Measurements from ENCODE around the gene DCLK3. TPM values are rescaled to one million over a fixed set of nuclear protein-coding genes. Genes with fewer than 3 reads are reported as not detected.

Gene DCLK3
- total and polyA plus RNA-seq, 2 of the 4 experiments (the other 2 are of a cell fraction): not detected

GRCh38 chr3:36776436-36776835 is 12.1 kb upstream of the DCLK3 start:
- Histone ChIP-seq H3K79me1 (ENCODE audit: low read depth in 1 of 2, low read length in 2 of 2) (no peaks in the 10 kb centered on the region), H3K36me3 (ENCODE audit: control insufficient read depth, insufficient read depth, low read length) (no peaks in the 10 kb centered on the region), H3K9ac (ENCODE audit: low read depth, low read length) (no peak overlapping the region), H3K4me1 (ENCODE audit: control insufficient read depth, insufficient read depth, low read length) (no peaks in the 10 kb centered on the region), H3K27ac (ENCODE audit: insufficient read depth, low read length) (no peak overlapping the region), H3K4me3 (ENCODE audit: insufficient read depth, low read depth, low read length) (no peak overlapping the region), H3K23ac (ENCODE audit: low read depth, low read length) (no peak overlapping the region), H4K91ac (ENCODE audit: insufficient read depth, low read depth, low read length) (no peak overlapping the region), H3K9me1 (ENCODE audit: insufficient read depth, low read length) (no peaks in the 10 kb centered on the region), H2BK20ac (ENCODE audit: low read depth, low read length) (no peak overlapping the region), H3K4ac (ENCODE audit: low read depth, low read length) (no peak overlapping the region), H2AK9ac (replicated peaks; ENCODE audit: low read depth, low read length, poor library complexity) (no peak overlapping the region), H4K8ac (ENCODE audit: low read depth in 2 of 2, low read length in 2 of 2) (no peak overlapping the region), H3K4me2 (ENCODE audit: low read depth, low read length) (no peak overlapping the region), H4K20me1 (ENCODE audit: insufficient read depth, low read length) (no peaks in the 10 kb centered on the region), H2BK5ac (ENCODE audit: low read depth, low read length, poor library complexity, severe bottlenecking) (no peak overlapping the region), H2BK15ac (ENCODE audit: low read depth, low read length) (no peak overlapping the region), H3K9me3 (ENCODE audit: control insufficient read depth, insufficient read depth, low read length) (no peaks in the 10 kb centered on the region), H2AFZ (replicated peaks; ENCODE audit: low read length, poor library complexity) (no peak overlapping the region), H2AK5ac (ENCODE audit: low read depth, low read length) (no peak overlapping the region), H3K14ac (replicated peaks; ENCODE audit: low read depth, low read length) (no peak overlapping the region), H4K5ac (ENCODE audit: low read depth, low read length) (no peak overlapping the region), H3K18ac (ENCODE audit: low read depth, low read length) (no peak overlapping the region), H2BK120ac (ENCODE audit: low read depth, low read length) (no peak overlapping the region), H3K27me3 (ENCODE audit: control insufficient read depth, insufficient read depth, low read length) (peaks cover 4% of the 10 kb centered on the region), H3K56ac (ENCODE audit: extremely low read depth, insufficient read depth, low read length) (no peak overlapping the region)
- in situ Hi-C loops (cut with MboI; ENCODE audit: low sequenced_read_pairs): no loop called here
- ChIA-PET CTCF (no interaction called here), POLR2A (ENCODE audit: unreplicated experiment) (no interaction called here)
- ATAC-seq (ENCODE audit: low read depth) (no peak), DNase-seq (no peak)
- dilution Hi-C loops (cut with HindIII; ENCODE audit: low sequenced_read_pairs, unreplicated experiment): no loop called here
- WGBS, 2 experiments (ENCODE audit: extremely low coverage in 2 of 2, insufficient read length in 1 of 2): no CpG with 5 or more reads among the region's 2 CpGs
- BruUV-seq (replicated peaks): no TSS peak
- TF ChIP-seq CEBPB (IDR thresholded peaks at IDR 0.05; ENCODE audit: low read depth, low read length): no peak
- no peak for TF ChIP-seq POLR2A (IDR thresholded peaks at IDR 0.05; ENCODE audit: low read depth, low read length)
- TF ChIP-seq RAD21 (IDR thresholded peaks at IDR 0.05; ENCODE audit: low read length): no peak
- TF ChIP-seq ELK1 (IDR thresholded peaks at IDR 0.05; ENCODE audit: borderline replicate concordance, low read depth, low read length): no peak
- no peak for TF ChIP-seq BHLHE40 (IDR thresholded peaks at IDR 0.05; ENCODE audit: low read depth, low read length)
- no peak for TF ChIP-seq FOS (IDR thresholded peaks at IDR 0.05; ENCODE audit: low read depth, low read length)
- no peak for TF ChIP-seq USF2 (IDR thresholded peaks at IDR 0.05; ENCODE audit: low read depth, low read length)
- no peak for TF ChIP-seq CTCF (conservative IDR thresholded peaks at IDR 0.05; ENCODE audit: low read depth, low read length)
- TF ChIP-seq NFE2L2 (IDR thresholded peaks at IDR 0.05; ENCODE audit: low read depth, low read length): no peak
- no peak for TF ChIP-seq MAFK (IDR thresholded peaks at IDR 0.05; ENCODE audit: low read depth, low read length)
- TF ChIP-seq SMC3 (IDR thresholded peaks at IDR 0.05; ENCODE audit: low read depth, low read length): no peak
- no peak for TF ChIP-seq MXI1 (IDR thresholded peaks at IDR 0.05; ENCODE audit: borderline replicate concordance, low read depth, low read length)
- TF ChIP-seq RFX5 (IDR thresholded peaks at IDR 0.05; ENCODE audit: low read depth, low read length): no peak
- TF ChIP-seq RCOR1 (IDR thresholded peaks at IDR 0.05; ENCODE audit: insufficient replicate concordance, low read length): no peak
- no peak for TF ChIP-seq MAZ (IDR thresholded peaks at IDR 0.05; ENCODE audit: borderline replicate concordance, low read depth, low read length)
- no peak for TF ChIP-seq CHD1 (IDR thresholded peaks at IDR 0.05; ENCODE audit: low read depth, low read length)
- intact Hi-C loops (cut with micrococcal nuclease): no loop called here
